Activated CD4-positive, alpha-beta T cell treated with anti-CD3 and anti-CD28 coated beads for 4 hours (primary cell): ENCODE measurements around the gene AHNAK.

Source experiments
- DNase-seq, 2 donors: peaks; one replicate each; pipeline ENCODE4 v3.0.0-alpha.2; 2020

The AHNAK gene

DNA sequence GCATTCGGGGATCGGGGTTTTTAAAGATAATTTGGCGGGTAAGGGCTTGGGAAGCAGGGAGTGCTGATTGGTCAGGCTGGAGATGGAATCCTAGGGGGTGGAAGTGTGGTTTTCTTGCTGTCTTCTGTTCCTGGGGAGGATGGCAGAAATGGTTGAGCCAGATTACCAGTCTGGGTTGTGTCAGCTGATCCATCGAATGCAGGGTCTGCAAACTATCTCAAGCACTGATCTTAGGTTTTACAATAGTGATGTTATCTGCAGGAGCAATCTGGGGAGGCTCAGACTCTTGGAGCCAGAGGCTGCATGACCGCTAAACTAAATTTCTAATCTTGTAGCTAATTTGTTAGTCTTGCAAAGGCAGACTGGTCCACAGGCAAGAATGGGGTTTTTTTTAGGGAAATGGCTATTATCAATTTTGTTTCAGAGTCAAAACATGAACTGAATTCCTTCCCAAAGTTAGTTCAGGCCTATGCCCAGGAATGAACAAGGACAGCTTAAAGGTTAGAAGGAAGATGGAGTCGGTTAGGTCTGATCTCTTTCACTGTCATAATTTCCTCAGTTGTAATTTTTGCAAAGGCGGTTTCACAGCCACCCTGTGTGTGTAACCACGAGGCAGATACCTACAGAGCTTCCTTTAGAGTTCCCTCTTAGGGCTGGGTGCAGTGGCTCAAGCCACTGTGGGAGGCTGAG lies 117.6 kb downstream of the AHNAK start:
- DNase-seq: no peak

DNA sequence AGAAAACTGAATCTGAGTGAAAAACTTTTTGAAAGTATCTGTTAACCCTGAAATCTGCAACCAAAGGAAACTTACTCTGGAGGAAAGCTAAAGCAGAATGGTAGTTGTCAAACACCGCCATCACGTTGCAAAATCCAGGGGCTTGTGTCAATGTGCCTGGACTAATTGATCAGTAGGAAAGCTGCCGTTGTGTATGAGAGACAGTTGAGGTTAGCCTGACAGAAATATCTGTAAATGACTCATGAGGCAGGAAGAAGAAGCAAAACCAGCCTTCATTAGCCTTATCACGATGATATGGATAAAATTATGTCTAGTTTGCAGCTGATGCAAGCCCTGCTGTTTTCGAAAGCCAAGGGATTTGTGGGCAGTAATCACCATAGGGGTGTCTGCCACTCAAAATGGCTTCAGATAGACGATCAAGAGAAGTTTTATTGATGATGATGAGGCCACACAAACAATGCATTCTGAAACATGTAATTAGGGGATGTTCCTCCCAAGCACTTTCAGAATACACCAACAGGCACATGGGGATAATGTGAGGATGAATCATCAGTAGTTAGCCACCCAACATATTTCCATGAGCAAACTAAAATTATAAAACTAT lies 118.9 kb downstream of the AHNAK start:
- no peak for DNase-seq

DNA sequence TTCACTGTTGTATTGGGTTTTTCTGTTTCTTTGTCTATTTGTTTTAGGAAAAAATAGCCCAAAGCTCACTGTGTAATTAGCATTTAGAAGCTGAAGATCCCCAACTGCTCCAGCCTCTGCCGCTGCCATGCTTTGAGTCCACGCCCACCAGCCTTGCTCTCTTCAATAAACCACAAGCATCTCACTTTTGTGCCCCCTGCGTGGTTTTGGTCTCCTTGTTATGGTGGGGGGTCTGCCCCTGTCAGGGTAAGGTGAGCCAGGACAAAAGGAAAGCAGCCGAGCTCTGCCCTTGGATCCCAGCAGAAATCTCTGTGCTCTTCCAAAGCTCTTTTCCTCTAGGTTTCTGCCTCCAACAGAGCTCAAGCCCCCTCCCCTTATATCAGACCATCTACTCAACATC lies 123.6 kb downstream of the AHNAK start:
- no peak for DNase-seq

DNA sequence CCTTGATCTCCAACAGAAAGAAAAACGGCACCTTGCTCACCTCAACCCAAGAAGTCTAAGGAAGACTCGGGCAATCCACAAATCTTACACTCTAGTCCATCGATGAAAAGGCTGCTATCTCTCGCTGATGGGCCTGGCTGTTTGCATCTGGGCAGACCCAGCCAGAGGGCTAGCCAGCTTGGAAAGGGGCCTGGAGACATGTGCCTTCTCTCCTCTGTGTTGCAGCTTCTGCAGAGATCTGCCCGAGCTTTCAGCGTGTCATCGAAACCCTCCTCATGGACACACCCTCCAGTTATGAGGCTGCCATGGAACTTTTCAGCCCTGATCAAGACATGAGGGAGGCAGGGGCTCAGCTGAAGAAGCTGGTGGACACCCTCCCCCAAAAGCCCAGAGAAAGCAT lies 124.6 kb downstream of the AHNAK start:
- no peak for DNase-seq

DNA sequence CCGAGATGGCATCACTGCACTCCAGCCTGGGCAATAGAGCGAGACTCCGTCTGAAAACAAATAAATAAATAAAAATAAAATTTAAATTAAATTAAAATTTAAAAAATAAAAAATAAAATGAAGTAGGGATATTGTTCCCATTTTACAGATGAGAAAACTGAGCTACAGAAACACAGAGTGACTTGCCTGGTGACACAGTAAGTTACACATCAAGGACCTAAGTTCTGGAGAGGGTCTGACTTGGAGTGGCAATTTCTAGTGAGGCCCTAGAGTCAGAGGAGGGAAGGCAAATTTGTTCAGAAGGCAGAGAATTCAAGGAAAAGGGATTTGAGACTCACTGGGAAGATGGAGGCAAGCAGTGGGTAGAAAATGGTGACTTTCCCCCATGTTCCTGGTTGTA lies 125.7 kb downstream of the AHNAK start:
- no peak for DNase-seq

DNA sequence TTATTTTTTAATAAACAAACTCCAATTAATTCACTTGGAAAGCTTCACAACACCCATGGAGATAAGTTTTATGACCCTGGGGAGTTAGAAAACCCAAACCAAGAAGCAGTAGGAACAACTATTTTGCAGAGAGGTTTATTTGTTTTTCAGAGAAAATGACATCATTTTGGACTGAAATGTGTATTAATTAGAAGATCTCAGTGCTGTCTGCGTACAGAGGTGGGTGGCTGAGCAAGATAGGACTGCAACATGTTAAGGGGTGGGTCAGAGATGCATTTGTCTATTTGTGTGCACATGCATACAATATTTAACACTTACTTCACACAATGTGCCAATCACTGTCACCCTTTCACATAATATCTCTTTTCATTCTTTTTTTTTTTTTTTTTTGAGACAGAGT lies 126.7 kb downstream of the AHNAK start:
- no peak for DNase-seq

DNA sequence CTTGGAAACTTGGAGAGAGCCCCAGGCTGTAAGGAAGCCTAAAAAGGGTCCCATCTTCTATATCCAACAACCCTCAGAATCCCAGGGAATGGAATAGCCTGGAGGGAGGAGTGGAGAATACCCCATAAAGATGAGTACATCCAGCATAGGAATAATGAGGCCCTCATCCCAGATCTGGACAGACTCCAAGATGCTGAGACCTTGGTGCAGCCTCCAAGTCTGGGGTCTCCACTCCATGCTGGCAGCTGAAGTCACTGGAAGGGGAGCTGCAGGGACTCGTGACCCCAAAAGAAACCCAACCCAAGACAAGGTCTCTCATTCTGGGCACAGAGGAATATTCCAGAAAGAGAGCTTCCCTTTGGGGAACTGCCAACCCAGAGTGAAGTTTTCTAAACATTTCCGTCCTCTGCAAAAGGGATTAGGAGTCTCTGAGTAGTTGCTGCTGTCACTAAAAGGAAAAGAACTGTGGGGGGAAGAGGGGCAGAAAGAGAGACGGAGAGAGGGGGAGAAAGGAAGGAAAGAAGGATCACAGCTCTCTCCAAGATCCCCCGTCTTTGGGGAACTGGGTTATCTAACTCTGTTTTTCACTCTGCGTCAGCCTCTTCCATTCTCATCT lies 127.2 kb downstream of the AHNAK start:
- DNase-seq: no peak

DNA sequence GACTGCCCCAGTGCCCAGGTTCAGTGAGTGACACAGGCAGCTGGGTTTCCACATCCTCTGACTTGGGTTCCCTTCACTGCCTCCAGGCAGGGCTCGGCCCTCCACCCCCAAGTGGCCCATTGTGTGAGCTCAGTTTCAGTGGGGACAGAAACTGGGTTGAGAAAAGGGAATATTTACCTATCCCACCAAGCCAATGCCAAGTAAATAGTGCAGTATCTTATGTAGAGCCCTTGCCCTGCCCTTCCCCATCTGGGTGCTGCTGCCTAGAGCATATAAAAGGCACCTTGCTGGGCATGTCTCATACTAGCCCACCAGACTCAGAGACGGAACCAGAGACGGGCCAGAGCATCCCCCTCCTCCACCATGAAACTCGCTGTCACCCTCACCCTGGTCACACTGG lies 127.9 kb downstream of the AHNAK start, which contains the start of gene SCGB1A1:
Gene SCGB1A1 (plus strand): TSS at position 301 of the 400 bp plus-strand sequence. CDS start 63 bp downstream, at position 364.
- DNase-seq: no peak

DNA sequence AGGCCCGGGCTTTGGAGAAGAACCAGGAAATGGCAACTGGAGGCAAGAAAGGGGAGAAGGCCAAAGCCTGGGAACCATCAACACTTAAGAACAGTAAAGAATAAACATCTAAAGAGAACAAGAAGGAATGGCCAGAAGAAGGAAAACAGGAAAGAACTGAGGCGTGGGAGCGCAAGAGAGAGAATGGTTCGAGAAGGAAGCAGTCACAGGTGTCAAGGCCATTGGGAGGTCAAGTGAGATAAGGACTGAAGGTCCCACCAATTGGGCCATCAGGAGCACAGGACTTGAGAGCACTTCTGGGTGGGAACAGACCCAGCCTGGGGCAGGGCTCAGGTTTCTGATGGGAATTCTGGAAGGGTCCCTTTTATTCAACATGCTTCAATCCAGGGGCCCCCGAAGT lies 128.5 kb downstream of the AHNAK start:
- DNase-seq: no peak

DNA sequence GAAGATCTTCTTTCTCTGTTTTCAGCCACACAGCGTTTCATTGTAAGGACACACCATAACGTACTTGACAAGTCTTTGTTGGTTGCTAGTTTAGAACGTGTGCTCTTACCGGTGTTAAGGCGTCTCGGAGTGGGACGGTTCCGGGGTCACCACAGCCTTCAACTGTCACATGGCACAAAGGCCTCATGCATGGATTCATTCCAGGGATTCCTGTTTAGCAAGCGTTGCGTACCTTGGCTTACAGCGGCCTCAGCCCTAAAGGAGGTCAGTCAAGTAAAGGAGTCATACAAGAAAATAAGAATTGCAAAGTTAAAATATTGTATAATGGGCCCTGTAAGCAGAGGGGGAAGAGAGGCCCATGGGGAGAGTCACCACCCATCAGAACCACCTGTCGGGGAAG lies 130.0 kb downstream of the AHNAK start:
- no peak for DNase-seq

DNA sequence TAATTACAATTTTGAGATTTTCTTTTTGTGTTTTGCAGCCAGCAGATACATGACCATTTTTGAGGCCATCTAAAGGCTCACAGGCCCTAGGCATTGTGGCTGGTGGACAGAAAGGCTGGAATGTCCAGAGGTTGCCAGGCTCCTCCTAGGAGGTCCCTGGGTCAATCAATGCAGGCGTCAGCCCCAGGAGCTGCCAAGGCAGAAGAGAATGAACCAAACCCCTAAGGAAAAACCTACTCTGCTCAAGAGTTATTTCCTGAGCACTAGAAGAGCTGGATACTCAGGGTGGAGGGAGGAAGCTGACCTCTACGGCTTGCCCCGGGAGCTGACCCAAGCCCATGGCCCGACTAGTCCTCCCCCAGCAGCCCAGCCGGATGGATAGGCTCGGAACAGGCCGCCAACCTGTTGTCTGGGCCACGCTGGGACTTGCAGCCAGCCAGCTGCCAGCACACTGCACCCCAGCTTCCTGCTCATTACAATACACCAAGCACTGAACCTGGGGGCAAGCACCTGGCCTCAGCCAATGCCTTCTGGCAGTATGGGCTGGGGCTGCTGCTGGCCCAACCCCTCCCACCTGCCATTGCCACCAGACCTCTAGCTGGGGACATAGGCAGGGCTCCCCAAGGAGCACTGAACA lies 133.4 kb downstream of the AHNAK start:
- no peak for DNase-seq

DNA sequence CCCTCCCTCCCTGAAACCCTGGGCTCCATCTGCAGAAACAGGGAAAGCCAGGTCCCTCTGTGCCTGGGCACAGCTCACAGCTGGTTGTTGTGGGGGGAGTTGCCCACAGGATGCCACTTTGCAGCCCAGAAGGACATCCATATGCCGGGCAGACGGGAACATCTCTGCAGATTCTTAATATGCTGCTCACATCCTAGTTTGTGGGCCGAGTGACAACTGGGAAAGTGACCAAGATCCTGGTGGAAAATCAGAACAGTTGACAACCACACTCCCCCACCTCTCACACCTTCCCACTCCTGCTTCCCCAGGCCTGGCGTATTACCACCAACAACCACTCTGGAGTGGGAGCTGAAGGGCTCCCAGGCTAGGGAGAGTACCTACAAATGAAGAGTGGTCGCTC lies 135.1 kb downstream of the AHNAK start:
- no peak for DNase-seq

DNA sequence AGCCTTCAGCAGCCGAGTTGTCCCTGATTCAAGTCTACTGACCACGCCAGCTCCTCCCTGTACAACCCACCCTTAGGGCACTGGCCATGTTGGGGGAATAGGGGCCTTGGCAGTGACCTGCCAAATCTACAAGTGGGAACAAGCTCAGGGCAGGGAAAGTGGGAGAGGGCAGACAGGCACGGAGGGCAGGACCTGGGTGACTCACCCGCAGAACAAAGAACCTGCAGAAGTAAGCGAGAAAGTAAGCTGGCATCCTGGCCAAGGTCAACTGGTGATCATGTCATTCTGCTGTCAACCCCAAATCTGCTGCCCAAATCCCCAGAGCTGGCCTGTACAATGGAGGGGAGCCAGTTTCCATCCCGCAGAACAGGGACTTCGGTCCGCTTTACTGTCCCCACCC lies 135.6 kb downstream of the AHNAK start:
- no peak for DNase-seq

DNA sequence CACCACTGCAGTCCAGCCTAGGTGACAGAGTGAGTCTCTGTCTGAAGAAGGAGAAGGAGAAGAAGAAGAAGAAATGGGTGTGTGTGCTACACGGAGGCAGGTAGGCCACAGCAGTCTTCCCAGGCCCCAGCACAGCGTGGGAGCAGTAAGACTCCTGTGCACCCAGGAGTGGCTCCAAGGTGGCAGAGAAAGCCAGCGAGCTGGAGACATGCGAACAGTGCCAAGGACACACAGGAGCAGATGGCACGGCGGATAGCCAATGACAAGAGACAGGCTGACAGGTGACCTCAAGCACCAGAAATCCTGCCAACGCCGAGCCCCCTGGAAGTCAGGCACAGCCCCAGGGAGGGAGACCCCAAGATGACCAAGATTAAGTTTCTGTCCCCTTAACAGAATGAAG lies 136.8 kb downstream of the AHNAK start:
- DNase-seq: no peak

DNA sequence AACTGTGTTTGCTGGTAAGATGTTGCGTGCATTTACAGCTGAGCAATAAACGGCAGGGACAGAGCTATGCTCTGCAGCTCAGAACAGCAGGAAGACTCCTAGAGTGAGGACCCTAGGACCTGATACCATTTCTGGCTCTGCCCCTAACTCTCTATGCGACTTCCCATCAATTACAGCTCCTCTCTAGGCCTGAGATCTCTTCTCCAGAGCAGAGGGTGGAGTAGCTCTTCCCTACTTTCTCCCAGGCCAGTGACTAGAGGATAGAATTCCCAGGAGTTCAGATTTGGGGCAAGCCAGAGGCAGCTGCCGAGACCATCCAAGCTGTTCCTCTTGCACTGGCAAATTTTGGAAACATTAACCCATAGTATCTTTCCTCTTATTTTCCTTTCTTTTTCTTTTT lies 140.6 kb downstream of the AHNAK start:
- no peak for DNase-seq

DNA sequence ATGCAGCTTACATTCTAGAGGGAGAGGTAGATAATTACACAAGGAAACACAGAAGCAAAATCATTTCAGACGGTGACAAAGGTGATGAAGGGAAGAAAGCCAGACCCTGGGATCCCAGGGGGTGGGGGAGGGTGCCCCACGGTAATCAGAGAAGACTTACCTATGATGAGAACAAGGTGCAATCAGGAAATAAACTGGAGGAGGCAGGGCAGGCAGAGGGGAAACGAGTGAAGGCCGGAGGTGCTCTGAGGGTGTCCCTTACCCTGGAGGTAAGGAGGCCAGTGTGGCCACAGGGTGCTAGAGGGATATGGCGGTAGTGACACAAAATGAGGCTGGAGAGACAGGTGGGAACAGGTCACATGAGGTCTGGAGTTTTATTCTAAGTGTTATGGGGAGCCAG lies 141.7 kb downstream of the AHNAK start:
- no peak for DNase-seq

DNA sequence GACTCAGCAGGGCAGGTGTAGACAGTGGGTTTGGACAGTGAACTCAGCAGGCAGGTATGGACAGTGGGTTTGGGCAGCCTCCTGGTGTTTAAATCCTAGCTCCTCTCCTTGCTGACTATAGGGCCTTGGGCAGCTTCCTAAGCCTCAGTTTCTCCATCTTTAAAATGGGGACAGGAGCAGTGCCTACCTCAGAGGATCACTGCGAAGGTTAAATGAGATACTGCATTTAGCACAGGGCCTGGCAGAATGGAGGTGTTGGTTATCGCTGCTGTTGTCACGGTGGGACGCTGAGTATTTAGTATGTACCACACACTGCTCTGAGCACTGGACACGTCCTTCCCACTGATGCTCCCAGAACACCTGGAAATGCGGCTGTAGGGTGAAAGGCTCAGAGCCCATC lies 142.2 kb downstream of the AHNAK start:
- no peak for DNase-seq

DNA sequence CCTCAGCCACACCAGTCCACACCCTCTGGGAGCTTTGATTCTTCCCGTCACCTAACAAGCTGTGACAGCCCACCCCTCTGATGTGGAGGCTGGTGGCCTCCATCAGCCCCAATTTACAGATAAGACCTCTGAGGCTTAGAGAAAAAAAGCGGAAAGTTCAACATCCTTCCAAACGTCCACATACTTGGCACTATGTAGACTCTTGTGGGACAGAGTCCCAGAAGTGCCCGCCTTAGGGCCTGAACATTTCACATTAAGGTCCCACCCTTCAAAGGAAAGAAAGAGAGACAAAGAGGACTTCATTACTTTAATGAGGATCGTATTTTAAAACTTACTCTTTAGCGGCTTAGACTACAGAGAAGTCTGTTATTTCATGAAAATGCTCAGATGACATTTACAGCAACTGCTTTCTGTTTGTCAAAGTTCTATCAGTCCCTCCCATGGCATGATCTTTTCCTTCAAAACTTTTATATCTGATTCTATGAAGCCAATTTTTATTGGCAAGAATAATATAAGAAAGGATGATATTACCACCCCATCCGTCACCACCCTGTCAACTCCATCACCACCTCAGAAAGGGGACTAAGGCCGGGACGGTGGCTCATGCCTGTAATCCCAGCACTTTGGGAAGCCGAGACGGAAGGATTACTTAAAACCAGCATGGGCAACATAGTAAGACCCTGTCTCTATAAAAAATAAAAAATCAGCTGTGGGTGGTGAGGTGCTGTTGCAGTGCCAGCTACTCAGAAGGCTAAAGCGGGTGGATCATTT lies 143.5 kb downstream of the AHNAK start:
- DNase-seq: no peak

DNA sequence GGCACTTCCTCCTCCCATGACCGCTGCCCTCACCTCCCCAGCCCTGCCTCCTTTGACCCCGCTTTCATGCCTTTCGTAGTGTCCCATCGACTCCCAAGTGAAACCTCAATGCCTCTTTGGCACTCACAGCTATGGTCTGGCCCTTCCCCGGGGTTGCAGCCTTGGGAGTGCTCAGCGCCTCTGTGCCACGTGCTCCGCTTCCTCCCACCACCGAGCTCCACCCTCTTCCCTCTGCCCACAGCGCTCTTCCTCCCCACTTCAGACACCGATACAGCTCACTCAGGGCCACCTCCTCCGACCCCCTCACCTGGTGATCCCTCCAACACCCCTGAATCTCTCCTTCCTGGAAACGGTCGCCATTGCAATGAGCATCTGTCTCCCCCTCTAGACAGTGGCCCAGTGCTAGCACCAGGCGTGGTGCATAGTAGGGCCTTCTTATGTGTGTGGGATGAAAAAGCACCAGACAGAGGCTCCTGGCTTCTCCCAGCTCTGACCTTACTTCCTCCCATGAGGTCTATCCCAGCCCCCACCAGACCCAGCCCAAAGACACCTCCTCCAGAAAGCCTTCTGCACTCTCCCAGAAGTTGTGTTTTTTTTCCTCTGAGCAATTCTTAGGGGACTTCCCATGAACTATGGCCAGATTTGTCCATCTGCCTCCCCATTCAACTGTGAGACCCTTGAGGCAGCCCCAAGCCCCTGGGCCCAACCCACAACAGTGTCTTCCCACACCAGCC lies 144.2 kb downstream of the AHNAK start:
- peak; percentile 41 to 66 for DNase-seq

DNA sequence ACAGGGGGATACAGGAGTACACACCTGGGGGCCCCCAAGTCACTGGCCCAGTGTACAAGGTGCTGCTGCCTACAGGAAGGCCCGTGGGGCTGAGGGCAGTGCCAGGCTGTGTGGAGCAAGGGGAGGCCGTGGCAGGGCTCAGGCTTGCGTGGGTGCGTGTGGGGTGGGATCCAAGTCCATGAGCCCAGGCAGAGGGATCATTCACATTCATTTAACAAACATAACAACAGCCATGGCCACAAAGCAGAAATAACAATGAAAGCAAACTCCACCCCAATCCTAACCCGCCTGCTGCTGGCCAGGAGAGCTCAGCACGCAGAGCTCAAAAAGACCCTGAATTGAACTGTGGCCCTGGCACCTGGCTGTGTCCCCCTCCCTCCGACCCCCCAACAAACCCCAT lies 144.8 kb downstream of the AHNAK start:
- DNase-seq: no peak

DNA sequence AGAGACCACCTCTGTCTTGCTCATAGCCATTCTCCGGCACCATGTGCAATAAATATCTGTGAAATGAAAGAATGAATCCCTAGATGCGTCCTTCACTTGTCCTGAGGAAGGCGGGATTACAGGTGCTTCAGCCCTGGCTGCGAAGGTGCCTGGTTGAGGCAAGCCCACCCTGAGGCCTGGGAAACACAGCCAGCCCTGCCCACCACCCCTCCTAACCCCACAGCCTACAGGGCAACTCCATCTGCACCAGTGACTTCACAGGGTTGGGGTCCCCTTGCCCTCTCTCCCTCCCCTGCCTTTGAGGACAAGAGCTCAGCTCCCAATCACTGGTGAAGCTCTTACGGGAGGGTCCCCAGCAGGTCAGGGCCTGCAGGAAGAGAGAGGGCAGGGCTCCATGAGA lies 145.2 kb downstream of the AHNAK start:
- DNase-seq: no peak

DNA sequence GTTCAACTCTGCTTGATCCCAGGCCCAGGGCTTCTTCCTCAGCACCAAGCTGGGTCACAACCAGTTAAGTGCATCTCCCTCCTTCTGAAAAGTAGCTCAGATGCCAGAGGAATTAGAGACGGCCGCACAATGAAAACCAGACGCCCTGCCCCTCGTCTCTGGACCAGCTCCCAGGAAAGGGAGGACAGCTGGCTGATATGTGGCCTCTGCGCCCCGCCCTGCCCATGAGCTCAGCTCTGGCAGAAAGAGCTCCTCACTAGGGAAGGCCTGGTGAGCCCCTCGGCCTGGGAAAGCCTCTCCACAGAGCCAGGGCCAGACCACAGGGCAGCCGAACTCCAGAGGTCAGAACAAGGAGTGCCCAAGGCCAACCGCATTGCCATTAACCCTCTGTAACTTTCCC lies 145.8 kb downstream of the AHNAK start:
- DNase-seq: no peak

DNA sequence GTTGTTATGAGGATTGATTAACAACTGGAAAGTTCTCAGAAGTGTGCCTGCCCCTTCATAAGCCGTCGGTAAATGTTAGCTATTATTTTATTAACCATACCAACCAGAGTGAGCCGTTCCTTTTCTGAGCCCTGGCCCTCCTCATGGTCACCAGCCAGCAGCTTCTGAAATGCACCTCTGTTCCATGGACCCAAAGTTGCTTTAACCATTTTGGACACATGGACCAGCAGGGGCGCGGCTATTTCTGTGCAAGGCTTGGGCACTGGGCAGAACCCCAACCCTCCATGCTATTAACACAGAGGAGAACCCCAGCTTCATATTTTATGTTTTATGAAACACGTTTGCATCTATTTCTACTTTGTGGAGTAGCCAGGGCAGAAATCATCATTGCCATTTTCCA lies 146.3 kb downstream of the AHNAK start:
- no peak for DNase-seq
